Astrocyte (in vitro differentiated cells and primary cell): ENCODE results near the gene SNAI3.

ENCODE experiments used
- EZH2 ChIP-seq: IDR thresholded peaks from 2 replicates; pipeline ENCODE4 v1.6.1; 2012; ENCODE audit warnings: mild to moderate bottlenecking, low read length, inconsistent platforms; ENCODE audit not compliant: insufficient read depth
- TF ChIP-seq, protein P1 (sequence below): IDR thresholded peaks from 2 replicates; pipeline ENCODE4 v1.5.1; 2011; ENCODE audit warnings: low read depth, mild to moderate bottlenecking, inconsistent platforms, low read length, moderate library complexity; ENCODE audit not compliant: insufficient read depth

DNA sequence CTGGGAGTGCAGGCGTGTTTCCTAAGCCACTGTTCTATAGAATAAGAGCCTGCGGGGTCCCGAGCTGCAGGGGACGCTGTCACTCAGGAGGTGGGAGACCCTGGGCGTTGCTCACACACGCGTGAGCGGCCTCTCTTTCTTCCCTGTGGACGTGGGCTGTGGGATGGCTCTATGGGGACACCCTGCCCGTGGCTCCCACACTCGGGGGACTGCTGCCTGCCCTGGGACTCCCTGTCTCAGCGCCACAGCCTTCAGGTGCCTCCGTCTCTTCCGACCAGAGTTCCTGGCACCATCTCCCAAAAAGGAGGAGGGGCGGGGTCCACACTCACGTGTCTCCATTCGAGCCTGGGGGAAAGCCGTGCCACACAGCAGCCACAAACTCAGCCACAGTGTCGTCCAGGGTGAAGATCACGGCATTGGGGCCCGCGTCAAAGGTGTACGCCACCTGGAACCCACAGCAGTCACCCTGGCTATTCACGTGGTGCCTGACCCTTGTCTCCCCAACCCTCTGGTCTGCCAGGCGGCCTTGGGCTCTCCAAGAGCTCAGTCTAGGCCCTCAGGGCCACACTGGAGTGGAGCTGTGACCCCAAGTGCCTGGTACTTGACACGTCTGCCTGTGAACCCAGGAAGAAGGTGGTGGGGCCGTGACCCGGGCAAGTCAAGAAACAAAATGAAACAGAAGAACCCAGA is 31.8 kb downstream of the SNAI3 start:
- TF ChIP-seq, protein P1, sequence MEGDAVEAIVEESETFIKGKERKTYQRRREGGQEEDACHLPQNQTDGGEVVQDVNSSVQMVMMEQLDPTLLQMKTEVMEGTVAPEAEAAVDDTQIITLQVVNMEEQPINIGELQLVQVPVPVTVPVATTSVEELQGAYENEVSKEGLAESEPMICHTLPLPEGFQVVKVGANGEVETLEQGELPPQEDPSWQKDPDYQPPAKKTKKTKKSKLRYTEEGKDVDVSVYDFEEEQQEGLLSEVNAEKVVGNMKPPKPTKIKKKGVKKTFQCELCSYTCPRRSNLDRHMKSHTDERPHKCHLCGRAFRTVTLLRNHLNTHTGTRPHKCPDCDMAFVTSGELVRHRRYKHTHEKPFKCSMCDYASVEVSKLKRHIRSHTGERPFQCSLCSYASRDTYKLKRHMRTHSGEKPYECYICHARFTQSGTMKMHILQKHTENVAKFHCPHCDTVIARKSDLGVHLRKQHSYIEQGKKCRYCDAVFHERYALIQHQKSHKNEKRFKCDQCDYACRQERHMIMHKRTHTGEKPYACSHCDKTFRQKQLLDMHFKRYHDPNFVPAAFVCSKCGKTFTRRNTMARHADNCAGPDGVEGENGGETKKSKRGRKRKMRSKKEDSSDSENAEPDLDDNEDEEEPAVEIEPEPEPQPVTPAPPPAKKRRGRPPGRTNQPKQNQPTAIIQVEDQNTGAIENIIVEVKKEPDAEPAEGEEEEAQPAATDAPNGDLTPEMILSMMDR = no peak
- TF ChIP-seq EZH2 = no peak
